Stimulated activated CD8-positive, alpha-beta memory T cell treated with anti-CD3 and anti-CD28 coated beads, Interleukin-7, amount 100 ng/mL, for 48 hours (primary cell): Measurements from ENCODE around the gene CD300LG.
"Not testable (repeated sequence)": the region's sequence is repeated elsewhere in the genome, so short reads cannot be mapped to it uniquely, and the experiment has no call there.

Experiments used
- DNase-seq, 2 donors: peaks; one replicate each; pipeline ENCODE4 v3.0.0-alpha.2; 2020; ENCODE audit warnings: low read depth in 1 of 2; ENCODE audit errors: extremely low read depth in 1 of 2

The CD300LG gene

GRCh38 chr17:43823350-43824084 lies 23.5 kb upstream of the CD300LG start:
- DNase-seq: no peak

- no peak for DNase-seq
Observed at GRCh38 chr17:43825567-43825966, 21.4 kb upstream of the CD300LG start.

- no peak for DNase-seq
Observed at GRCh38 chr17:43826206-43826605, 20.8 kb upstream of the CD300LG start.

GRCh38 chr17:43827596-43827995 lies 19.4 kb upstream of the CD300LG start:
- DNase-seq: no peak

GRCh38 chr17:43829738-43830137 lies 17.2 kb upstream of the CD300LG start:
- no peak for DNase-seq

GRCh38 chr17:43830510-43831140 lies 16.4 kb upstream of the CD300LG start:
- no peak for DNase-seq

GRCh38 chr17:43831633-43832032 lies 15.3 kb upstream of the CD300LG start:
- no peak for DNase-seq

GRCh38 chr17:43832168-43832975 lies 14.6 kb upstream of the CD300LG start:
- DNase-seq: no peak

GRCh38 chr17:43832976-43833829 lies 13.8 kb upstream of the CD300LG start, which contains the start of gene MPP3:
TSS of gene MPP3 (minus strand) at chr17:43833146. CDS start at chr17:43831906, 1,240 bp downstream.
- DNase-seq: no peak

GRCh38 chr17:43834106-43834505 lies 12.9 kb upstream of the CD300LG start:
- DNase-seq: no peak

- no peak for DNase-seq
Observed at GRCh38 chr17:43839670-43840108, 7.3 kb upstream of the CD300LG start.

GRCh38 chr17:43840814-43841213 lies 6.2 kb upstream of the CD300LG start:
- no peak for DNase-seq

GRCh38 chr17:43841282-43841681 lies 5.7 kb upstream of the CD300LG start:
- DNase-seq: no peak

- DNase-seq: not testable (repeated sequence)
Observed at GRCh38 chr17:43842091-43842974, 4.6 kb upstream of the CD300LG start.

GRCh38 chr17:43842975-43843325 lies 4.0 kb upstream of the CD300LG start:
- no peak for DNase-seq

GRCh38 chr17:43844241-43844640 lies 2.7 kb upstream of the CD300LG start:
- DNase-seq: no peak

GRCh38 chr17:43845766-43846165 lies 1.2 kb upstream of the CD300LG start:
- DNase-seq: no peak

GRCh38 chr17:43846221-43846712 lies 709 bp upstream of the CD300LG start:
- DNase-seq: peak; percentile 51 to 62

GRCh38 chr17:43848601-43849000 lies 1.6 kb downstream of the CD300LG start:
- no peak for DNase-seq

GRCh38 chr17:43849116-43849515 lies 2.1 kb downstream of the CD300LG start:
- DNase-seq: no peak
